HG03565 (cell line): Measurements from ENCODE around the gene MNAT1.
"Not testable (repeated sequence)": the region's sequence is repeated elsewhere in the genome, so short reads cannot be mapped to it uniquely, and the experiment has no call there.

Experiments
- ATAC-seq: cut with Tn5 transposase; IDR thresholded peaks from one replicate; pipeline ENCODE4 v1.9.1; 2021; ENCODE audit warnings: mild to moderate bottlenecking, moderate library complexity; ENCODE audit not compliant: unreplicated experiment

MNAT1 gene

DNA sequence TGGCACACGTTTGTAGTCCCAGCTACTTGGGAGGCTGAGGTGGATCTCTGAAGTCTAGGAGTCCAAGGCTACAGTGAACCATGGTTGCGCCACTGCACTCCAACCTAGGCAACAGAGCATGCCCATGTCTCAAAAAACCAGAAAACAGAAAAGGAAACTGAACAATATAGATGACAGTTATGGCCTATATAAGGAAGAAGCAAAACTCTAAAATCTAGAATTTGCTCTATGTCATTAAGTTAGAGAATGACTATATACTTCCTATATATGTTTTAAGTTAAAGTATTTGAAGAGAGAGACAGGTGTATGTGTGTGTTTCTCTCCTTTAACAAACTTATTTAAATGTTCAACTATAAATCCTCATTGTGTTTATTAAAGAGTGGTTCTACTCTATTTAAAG is 65.8 kb downstream of the MNAT1 start:
- no peak for ATAC-seq

DNA sequence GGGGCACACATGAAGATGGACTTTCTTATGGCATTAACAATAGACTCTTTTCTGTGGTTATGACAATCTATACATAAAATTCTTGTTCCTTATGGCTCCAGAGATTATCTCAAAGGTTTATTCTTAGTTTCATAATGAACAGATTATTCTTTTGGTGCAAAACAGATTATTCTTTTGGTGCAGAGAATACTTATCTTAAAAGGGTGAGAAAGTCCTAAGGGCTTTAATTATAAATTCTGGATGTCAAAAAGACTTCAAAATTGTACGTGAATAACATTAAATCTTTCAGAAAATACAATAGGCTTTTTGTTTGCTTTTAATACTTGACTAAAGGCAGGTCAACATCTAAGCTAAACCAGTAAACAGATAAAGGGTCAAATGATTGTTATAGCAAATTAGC is 69.3 kb downstream of the MNAT1 start:
- no peak for ATAC-seq

GRCh38 chr14:60805841-60806430 is 71.4 kb downstream of the MNAT1 start:
- no peak for ATAC-seq

DNA sequence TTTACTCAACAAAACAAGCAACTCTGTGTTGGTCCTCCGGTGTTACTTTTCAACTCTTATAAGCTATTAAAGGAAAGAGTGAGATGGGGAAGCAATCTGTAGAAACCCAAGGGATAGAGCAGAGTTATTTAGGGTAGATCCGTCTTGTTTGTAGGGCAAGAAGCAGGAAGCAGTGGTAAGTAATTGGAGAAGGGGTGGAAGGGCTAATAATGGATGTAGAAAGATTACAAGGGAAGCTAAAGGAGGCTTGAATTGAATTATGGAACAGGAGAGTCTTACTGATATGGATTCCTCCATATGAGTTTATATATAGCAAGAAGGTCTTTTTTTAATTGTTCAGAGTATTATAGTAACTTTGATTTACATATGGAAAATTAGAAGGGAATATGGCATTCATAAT is 72.7 kb downstream of the MNAT1 start:
- ATAC-seq = no peak

DNA sequence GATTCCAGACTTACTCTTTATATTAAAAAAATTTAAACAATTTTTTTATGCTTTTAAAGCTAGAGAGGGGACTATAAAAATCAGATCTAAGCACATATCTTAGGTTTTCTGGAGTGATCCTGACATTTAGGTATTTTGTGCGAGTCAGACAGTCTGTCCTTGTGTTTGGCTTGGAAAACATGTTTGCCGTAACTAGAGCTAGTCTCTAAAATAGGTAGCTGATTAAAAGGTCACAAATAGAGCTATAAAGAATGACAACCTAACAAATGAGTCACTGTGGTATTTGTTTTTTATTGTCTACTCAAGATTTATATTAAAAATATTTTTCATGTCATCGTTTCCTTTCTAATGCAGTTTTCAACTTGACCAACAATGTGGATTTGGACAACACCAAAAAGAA is 73.4 kb downstream of the MNAT1 start:
- ATAC-seq = no peak

DNA sequence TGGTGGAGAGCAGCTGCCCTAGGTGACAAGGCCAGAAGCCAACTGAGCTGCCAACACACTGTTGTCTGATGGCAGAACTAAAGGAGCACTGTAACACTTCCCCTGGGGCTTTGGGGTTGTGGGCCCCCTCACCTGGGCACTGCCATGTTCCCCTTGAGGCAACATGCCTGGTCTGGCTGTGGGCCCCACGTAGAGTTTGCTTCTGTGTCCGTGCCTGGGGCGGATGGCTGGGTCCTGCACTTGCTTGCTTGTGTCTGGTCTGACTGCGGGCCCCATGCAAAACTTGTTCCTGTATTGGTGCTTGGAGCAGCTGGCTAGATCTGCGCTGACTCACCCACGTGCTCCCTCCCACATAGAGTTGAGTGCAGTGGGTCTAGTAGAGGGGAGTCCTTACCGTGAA is 78.4 kb downstream of the MNAT1 start:
- no peak for ATAC-seq

GRCh38 chr14:60815371-60815770 is 80.8 kb downstream of the MNAT1 start:
- peak; percentile 96 for ATAC-seq

DNA sequence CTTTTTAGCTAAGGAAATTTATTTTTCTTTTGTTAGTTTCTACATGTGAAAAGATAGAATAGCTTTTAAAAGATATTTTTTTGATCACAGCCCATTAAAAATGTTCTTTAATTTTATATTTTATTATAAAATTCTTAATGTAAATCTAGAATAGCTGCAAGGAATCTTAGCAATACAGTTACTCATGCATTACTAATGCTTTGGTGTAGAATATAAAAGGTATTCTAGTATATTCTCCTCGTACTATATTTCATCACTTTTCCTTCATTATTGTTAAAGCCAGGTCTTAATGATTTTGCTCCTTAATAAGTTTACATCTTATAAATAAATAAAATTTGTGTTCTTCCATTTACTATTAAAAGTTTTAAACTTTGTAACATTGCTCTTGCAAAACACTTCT is 82.6 kb downstream of the MNAT1 start:
- no peak for ATAC-seq

DNA sequence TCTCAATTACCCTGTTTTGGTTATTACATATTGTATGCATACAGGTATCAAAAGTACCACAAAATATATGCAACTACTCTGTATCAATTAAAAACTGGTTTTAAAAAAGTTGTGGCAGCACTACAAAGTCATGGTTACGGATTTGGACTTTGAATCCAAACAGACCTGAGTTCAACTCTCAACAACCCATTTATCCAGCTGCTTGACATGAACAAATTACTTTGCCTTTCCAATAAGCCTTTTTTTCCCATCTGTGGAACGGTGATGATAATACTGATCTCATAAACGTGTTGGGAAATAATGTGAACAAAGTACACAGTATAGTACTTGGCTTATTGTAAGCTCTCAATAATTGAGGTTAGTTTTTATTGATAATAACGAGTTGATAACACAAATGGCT is 85.0 kb downstream of the MNAT1 start:
- ATAC-seq = no peak

- no peak for ATAC-seq
Measured at GRCh38 chr14:60838601-60839000, 104.0 kb downstream of the MNAT1 start.

DNA sequence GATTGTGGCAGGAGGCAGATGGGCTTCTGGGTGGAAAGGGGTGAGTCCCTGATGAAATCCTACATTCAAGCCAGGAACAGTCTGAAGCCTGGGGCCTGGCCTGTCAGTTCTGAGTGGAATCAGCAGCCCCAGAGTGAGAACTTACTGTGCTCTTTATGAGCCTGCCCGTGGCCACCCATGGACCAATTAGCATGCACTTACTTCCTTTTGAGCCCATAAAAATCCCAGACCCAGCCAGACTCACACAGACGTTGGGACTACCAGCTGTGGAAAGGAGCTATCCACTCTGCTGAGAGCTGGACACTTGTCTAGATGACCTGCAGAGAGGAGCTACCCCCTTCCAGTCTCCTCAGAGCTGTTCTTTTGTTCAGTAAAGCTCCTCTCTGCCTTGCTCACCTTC is 104.5 kb downstream of the MNAT1 start:
- ATAC-seq = no peak

- no peak for ATAC-seq
Measured at GRCh38 chr14:60839657-60840056, 105.1 kb downstream of the MNAT1 start.

- ATAC-seq = no peak
Measured at GRCh38 chr14:60840313-60840712, 105.8 kb downstream of the MNAT1 start.

- peak; percentile 98 for ATAC-seq
Measured at GRCh38 chr14:60845523-60845922, 111.0 kb downstream of the MNAT1 start.

GRCh38 chr14:60848066-60848465 is 113.5 kb downstream of the MNAT1 start:
- ATAC-seq = no peak

GRCh38 chr14:60851692-60852091 is 117.1 kb downstream of the MNAT1 start:
- not testable (repeated sequence) for ATAC-seq

DNA sequence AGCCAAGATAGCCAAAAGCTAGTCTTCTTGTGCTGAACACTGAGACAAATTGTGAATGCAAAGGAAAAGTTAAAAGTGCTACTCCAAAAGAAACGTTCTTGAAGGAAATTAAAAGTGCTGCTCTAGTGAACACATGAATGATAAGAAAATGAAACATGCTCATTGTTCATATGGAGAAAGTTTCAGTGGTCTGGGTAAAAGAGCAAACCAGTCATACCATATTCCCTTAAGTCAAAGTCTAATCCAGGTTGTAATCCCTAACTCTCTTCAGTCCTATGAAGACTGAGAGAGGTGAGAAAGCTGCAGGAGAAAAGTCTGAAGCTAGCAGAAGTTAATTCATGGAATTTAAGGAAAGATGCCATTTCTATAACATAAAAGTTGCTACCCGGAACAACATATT is 121.5 kb downstream of the MNAT1 start:
- ATAC-seq = no peak

DNA sequence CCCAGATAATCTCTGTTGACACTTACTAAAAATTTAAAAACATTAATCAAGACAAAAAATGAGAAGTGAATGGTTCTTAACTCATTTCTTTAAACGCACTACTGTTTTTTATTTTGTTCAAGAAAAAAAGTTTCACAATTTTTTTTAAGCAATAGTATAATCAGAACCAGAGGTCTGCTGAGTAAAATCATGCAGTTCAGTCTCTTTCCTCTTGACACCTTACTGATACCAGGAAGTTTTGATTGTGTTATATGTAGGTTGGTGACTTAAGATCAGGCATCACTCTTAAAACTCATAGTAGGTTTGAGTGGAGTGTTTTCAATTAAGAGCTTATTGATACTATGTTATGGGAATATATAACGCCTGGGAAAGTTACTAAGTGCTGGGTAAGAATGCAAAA is 125.0 kb downstream of the MNAT1 start:
- no peak for ATAC-seq

GRCh38 chr14:60861545-60862140 is 127.1 kb downstream of the MNAT1 start:
- ATAC-seq = no peak

GRCh38 chr14:60862283-60862682 is 127.7 kb downstream of the MNAT1 start:
- ATAC-seq = no peak

- no peak for ATAC-seq
Measured at GRCh38 chr14:60863249-60863648, 128.7 kb downstream of the MNAT1 start.

- no peak for ATAC-seq
Measured at GRCh38 chr14:60865378-60866127, 131.0 kb downstream of the MNAT1 start.
